Muscle layer of colon (tissue), 2 donors: Measurements from ENCODE around the gene VENTX.

Experiments
- H3K27ac ChIP-seq: one replicate; pipeline ENCODE4 v1.7.0; 2013; ENCODE audit warnings: low read depth, mild to moderate bottlenecking, low read length, moderate library complexity
- H3K27me3 ChIP-seq, 2 donors: one replicate each; pipeline ENCODE4 v1.7.0; 2013; ENCODE audit warnings: low read length in 2 of 2, mild to moderate bottlenecking in 2 of 2; ENCODE audit not compliant: insufficient read depth in 2 of 2, control insufficient read depth in 1 of 2
- H3K36me3 ChIP-seq: one replicate; pipeline ENCODE4 v1.7.0; 2013; ENCODE audit warnings: mild to moderate bottlenecking, low read length; ENCODE audit not compliant: insufficient read depth
- H3K4me1 ChIP-seq: one replicate; pipeline ENCODE4 v1.7.0; 2013; ENCODE audit warnings: mild to moderate bottlenecking, low read length; ENCODE audit not compliant: insufficient read depth
- H3K4me3 ChIP-seq, 2 donors: one replicate each; pipeline ENCODE4 v1.7.0; 2013; ENCODE audit warnings: low read length in 2 of 2, low read depth in 1 of 2, mild to moderate bottlenecking in 1 of 2, moderate library complexity in 1 of 2
- H3K9ac ChIP-seq: one replicate; pipeline ENCODE4 v1.7.0; 2013; ENCODE audit warnings: low read length
- H3K9me3 ChIP-seq: one replicate; pipeline ENCODE4 v1.7.0; 2013; ENCODE audit warnings: mild to moderate bottlenecking, low read length
- donor health status: abdominal sarcoma.
- donor health status: Adenocarcinoma of cecum.

VENTX gene

GRCh38 chr10:133237588-133238465 is at the start of gene VENTX:
Gene VENTX, plus strand, starts transcription at chr10:133237855. Its CDS starts 60 bp downstream, at chr10:133237915.
- Histone ChIP-seq H3K27me3 (peaks cover 0 to 61% of the 10 kb centered on the region in 2 donors), H3K9me3 (no peaks in the 10 kb centered on the region), H3K4me1 (no peaks in the 10 kb centered on the region), H3K9ac (no peak within 1 kb of the TSS), H3K36me3 (no peaks in the 10 kb centered on the region), H3K4me3 (no peak within 1 kb of the TSS), H3K27ac (no peak within 1 kb of the TSS)

- Histone ChIP-seq H3K27ac (no peak overlapping the region), H3K9ac (no peak overlapping the region), H3K9me3 (no peaks in the 10 kb centered on the region), H3K4me1 (no peaks in the 10 kb centered on the region), H3K27me3 (no peaks in the 10 kb centered on the region), H3K36me3 (no peaks in the 10 kb centered on the region), H3K4me3 (no peak overlapping the region)
Observed at GRCh38 chr10:133187906-133188681, 49.6 kb upstream of the VENTX start.

GRCh38 chr10:133189256-133189655 is 48.4 kb upstream of the VENTX start:
- H3K9me3 ChIP-seq, result no peaks in the 10 kb centered on the region
- no peak overlapping the region for H3K27ac ChIP-seq
- no peak overlapping the region for H3K4me3 ChIP-seq
- H3K27me3 ChIP-seq, result no peaks in the 10 kb centered on the region
- no peaks in the 10 kb centered on the region for H3K36me3 ChIP-seq
- no peak overlapping the region for H3K9ac ChIP-seq
- no peaks in the 10 kb centered on the region for H3K4me1 ChIP-seq

GRCh38 chr10:133189726-133190125 is 47.9 kb upstream of the VENTX start:
- no peaks in the 10 kb centered on the region for H3K9me3 ChIP-seq

GRCh38 chr10:133190225-133190624 is 47.4 kb upstream of the VENTX start:
- H3K4me3 ChIP-seq, result no peak overlapping the region
- no peaks in the 10 kb centered on the region for H3K9me3 ChIP-seq
- H3K36me3 ChIP-seq, result no peaks in the 10 kb centered on the region
- H3K4me1 ChIP-seq, result no peaks in the 10 kb centered on the region
- no peak overlapping the region for H3K27ac ChIP-seq
- H3K27me3 ChIP-seq, result no peaks in the 10 kb centered on the region
- H3K9ac ChIP-seq, result no peak overlapping the region

More at GRCh38 chr10:133189726-133190125, 47.9 kb upstream of the VENTX start:
- Histone ChIP-seq H3K9ac (no peak overlapping the region), H3K36me3 (no peaks in the 10 kb centered on the region), H3K4me1 (no peaks in the 10 kb centered on the region), H3K27me3 (no peaks in the 10 kb centered on the region), H3K27ac (no peak overlapping the region), H3K4me3 (no peak overlapping the region)

- H3K4me1 ChIP-seq, result no peaks in the 10 kb centered on the region
Observed at GRCh38 chr10:133191651-133192050, 46.0 kb upstream of the VENTX start.

GRCh38 chr10:133194151-133194550 is 43.5 kb upstream of the VENTX start:
- Histone ChIP-seq H3K4me1 (no peaks in the 10 kb centered on the region), H3K36me3 (no peaks in the 10 kb centered on the region), H3K9me3 (no peaks in the 10 kb centered on the region), H3K27me3 (no peaks in the 10 kb centered on the region), H3K4me3 (no peak overlapping the region), H3K27ac (no peak overlapping the region), H3K9ac (no peak overlapping the region)

More at GRCh38 chr10:133191651-133192050, 46.0 kb upstream of the VENTX start:
- Histone ChIP-seq H3K4me3 (no peak overlapping the region), H3K27ac (no peak overlapping the region), H3K9ac (no peak overlapping the region), H3K9me3 (no peaks in the 10 kb centered on the region), H3K36me3 (no peaks in the 10 kb centered on the region), H3K27me3 (no peaks in the 10 kb centered on the region)

GRCh38 chr10:133195096-133195495 is 42.6 kb upstream of the VENTX start:
- H3K9me3 ChIP-seq, result no peaks in the 10 kb centered on the region
- H3K27ac ChIP-seq, result no peak overlapping the region
- H3K4me1 ChIP-seq, result no peaks in the 10 kb centered on the region
- H3K9ac ChIP-seq, result no peak overlapping the region
- no peaks in the 10 kb centered on the region for H3K36me3 ChIP-seq
- no peak overlapping the region for H3K4me3 ChIP-seq
- no peaks in the 10 kb centered on the region for H3K27me3 ChIP-seq

- Histone ChIP-seq H3K4me1 (no peaks in the 10 kb centered on the region), H3K27ac (no peak overlapping the region), H3K9ac (no peak overlapping the region), H3K4me3 (no peak overlapping the region), H3K36me3 (no peaks in the 10 kb centered on the region), H3K9me3 (no peaks in the 10 kb centered on the region), H3K27me3 (no peaks in the 10 kb centered on the region)
Observed at GRCh38 chr10:133195611-133196010, 42.0 kb upstream of the VENTX start.

GRCh38 chr10:133196221-133196915 is 41.3 kb upstream of the VENTX start:
- Histone ChIP-seq H3K9me3 (no peaks in the 10 kb centered on the region), H3K36me3 (no peaks in the 10 kb centered on the region), H3K4me1 (no peaks in the 10 kb centered on the region), H3K9ac (no peak overlapping the region), H3K27me3 (no peaks in the 10 kb centered on the region), H3K27ac (no peak overlapping the region), H3K4me3 (no peak overlapping the region)
